Adipocyte (in vitro differentiated cells): ENCODE measurements around the gene PHF10.
"Not testable (repeated sequence)": the region's sequence is repeated elsewhere in the genome, so short reads cannot be mapped to it uniquely, and the experiment has no call there.

Experiments used
- DNase-seq: peaks from one replicate; pipeline ENCODE4 v3.0.0-alpha.2; 2015; ENCODE audit warnings: low read depth
- H3K27me3 ChIP-seq: replicated peaks from 2 replicates; pipeline ENCODE4 v1.7.0; 2013; ENCODE audit warnings: mild to moderate bottlenecking, low read length, moderate library complexity; ENCODE audit not compliant: control insufficient read depth, insufficient read depth
- H3K36me3 ChIP-seq: 2 replicates; pipeline ENCODE4 v1.7.0; 2013; ENCODE audit warnings: low read length, mild to moderate bottlenecking, moderate library complexity; ENCODE audit not compliant: control insufficient read depth, insufficient read depth, severe bottlenecking
- H3K4me1 ChIP-seq: 2 replicates; pipeline ENCODE4 v1.7.0; 2013; ENCODE audit warnings: mild to moderate bottlenecking, low read length, moderate library complexity; ENCODE audit not compliant: control insufficient read depth, insufficient read depth
- H3K4me3 ChIP-seq: 2 replicates; pipeline ENCODE4 v1.7.0; 2013; ENCODE audit warnings: mild to moderate bottlenecking, low read length, moderate library complexity
- H3K9ac ChIP-seq: 2 replicates; pipeline ENCODE4 v1.7.0; 2013; ENCODE audit warnings: mild to moderate bottlenecking, low read length, moderate library complexity
- H3K9me3 ChIP-seq: 2 replicates; pipeline ENCODE4 v1.7.0; 2013; ENCODE audit warnings: mild to moderate bottlenecking, low read length, moderate library complexity; ENCODE audit not compliant: control insufficient read depth

PHF10 gene

GRCh38 chr6:169701311-169701953 lies 22.9 kb downstream of the PHF10 start:
- Histone ChIP-seq H3K9ac (peak overlapping the region; percentile 96), H3K4me3 (peak overlapping the region; percentile 91), H3K27me3 (no peaks in the 10 kb centered on the region), H3K4me1 (peaks cover 45% of the 10 kb centered on the region), H3K9me3 (no peaks in the 10 kb centered on the region), H3K36me3 (no peaks in the 10 kb centered on the region)
- no peak for DNase-seq

GRCh38 chr6:169700296-169700695 lies 24.0 kb downstream of the PHF10 start:
- Histone ChIP-seq H3K4me1 (peaks cover 39% of the 10 kb centered on the region), H3K9ac (peak overlapping the region; percentile 96), H3K4me3 (peak overlapping the region; percentile 91), H3K36me3 (no peaks in the 10 kb centered on the region), H3K9me3 (no peaks in the 10 kb centered on the region), H3K27me3 (no peaks in the 10 kb centered on the region)
- no peak for DNase-seq

GRCh38 chr6:169697115-169697514 lies 27.2 kb downstream of the PHF10 start:
- H3K36me3 ChIP-seq, H3K9me3 ChIP-seq, H3K9ac ChIP-seq, H3K27me3 ChIP-seq, H3K4me3 ChIP-seq: not testable (repeated sequence)
- peak; percentile 33 for DNase-seq
- H3K4me1 ChIP-seq, result peaks cover 13% of the 10 kb centered on the region

DNA sequence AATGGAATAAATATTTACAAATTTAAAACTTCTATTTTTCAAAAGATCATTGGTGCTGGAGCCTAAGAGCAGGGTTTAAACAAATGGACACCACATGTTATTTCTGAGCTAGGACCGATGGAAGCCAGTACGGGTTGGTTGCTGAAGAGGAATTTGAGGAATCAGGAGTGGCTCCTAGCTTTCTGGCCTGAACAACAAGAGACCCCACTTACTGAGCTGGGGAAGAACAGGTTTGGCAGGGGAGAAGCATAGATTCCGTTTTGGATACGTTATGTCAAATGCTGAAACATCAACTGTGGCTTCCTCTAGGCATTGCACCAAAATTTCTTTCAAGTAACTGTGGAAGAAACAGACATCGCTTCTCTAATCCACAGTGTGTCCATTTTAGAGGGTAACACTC lies 29.2 kb downstream of the PHF10 start:
- H3K9ac ChIP-seq, result no peak overlapping the region
- no peaks in the 10 kb centered on the region for H3K27me3 ChIP-seq
- H3K4me1 ChIP-seq, result peaks cover 2% of the 10 kb centered on the region
- no peak for DNase-seq
- H3K4me3 ChIP-seq, result no peak overlapping the region
- H3K36me3 ChIP-seq, result no peaks in the 10 kb centered on the region
- H3K9me3 ChIP-seq, result no peaks in the 10 kb centered on the region

GRCh38 chr6:169692516-169692915 lies 31.8 kb downstream of the PHF10 start:
- H3K9me3 ChIP-seq, result no peaks in the 10 kb centered on the region
- DNase-seq, result no peak
- H3K36me3 ChIP-seq, result peaks cover 4% of the 10 kb centered on the region
- peaks cover 6% of the 10 kb centered on the region for H3K4me1 ChIP-seq
- H3K9ac ChIP-seq, result no peak overlapping the region
- H3K27me3 ChIP-seq, result no peaks in the 10 kb centered on the region
- H3K4me3 ChIP-seq, result no peak overlapping the region

DNA sequence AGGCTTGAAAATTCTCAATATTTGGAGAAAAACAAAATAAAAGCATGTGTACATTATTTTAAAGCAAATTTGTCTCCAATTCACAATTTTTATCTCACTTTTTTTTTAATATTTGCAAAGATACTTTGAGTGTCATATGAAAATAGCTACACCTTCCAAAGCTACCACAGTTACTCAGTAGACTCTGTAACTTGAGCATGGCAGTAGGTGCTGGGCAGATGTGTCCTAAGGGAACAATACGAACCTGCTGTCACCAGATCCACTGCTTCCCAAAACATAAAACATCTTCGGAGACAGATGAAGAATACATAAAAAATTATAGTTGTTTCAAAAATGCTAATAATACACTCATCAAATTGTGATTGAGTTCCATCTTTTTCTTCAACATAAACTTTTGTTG lies 33.0 kb downstream of the PHF10 start:
- H3K4me3 ChIP-seq, result no peak overlapping the region
- peaks cover 13% of the 10 kb centered on the region for H3K36me3 ChIP-seq
- H3K4me1 ChIP-seq, result peaks cover 6% of the 10 kb centered on the region
- DNase-seq, result no peak
- no peak overlapping the region for H3K9ac ChIP-seq
- H3K27me3 ChIP-seq, result no peaks in the 10 kb centered on the region
- peaks cover 5% of the 10 kb centered on the region for H3K9me3 ChIP-seq

DNA sequence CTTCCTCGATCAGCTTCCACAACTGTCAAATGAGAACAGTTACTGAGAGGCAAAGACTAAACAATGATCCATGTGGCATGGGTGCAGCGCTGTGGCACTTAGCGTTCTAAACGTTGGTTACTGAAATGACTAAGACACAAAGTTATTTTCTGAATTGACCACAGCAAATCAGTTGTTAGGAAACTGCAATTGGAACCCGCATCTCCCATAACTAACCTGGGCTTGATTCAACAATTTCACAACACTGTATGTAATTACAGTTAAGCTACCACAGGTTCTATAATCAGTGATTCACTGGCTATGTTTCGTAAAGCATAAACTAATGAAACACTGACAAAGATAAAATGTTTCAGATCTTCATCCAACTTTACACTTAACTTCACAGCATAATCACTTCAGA lies 35.0 kb downstream of the PHF10 start:
- Histone ChIP-seq H3K4me3 (no peak overlapping the region), H3K36me3 (peaks cover 19% of the 10 kb centered on the region), H3K4me1 (peaks cover 6% of the 10 kb centered on the region), H3K9me3 (peaks cover 20% of the 10 kb centered on the region), H3K9ac (no peak overlapping the region), H3K27me3 (no peaks in the 10 kb centered on the region)
- no peak for DNase-seq

- H3K4me1 ChIP-seq, result peaks cover 6% of the 10 kb centered on the region
- no peak for DNase-seq
- H3K27me3 ChIP-seq, result no peaks in the 10 kb centered on the region
- H3K36me3 ChIP-seq, result peaks cover 19% of the 10 kb centered on the region
- peaks cover 23% of the 10 kb centered on the region for H3K9me3 ChIP-seq
- no peak overlapping the region for H3K4me3 ChIP-seq
- H3K9ac ChIP-seq, result no peak overlapping the region
These were observed 38.4 kb downstream of the PHF10 start for GRCh38 chr6:169685860-169686259.

DNA sequence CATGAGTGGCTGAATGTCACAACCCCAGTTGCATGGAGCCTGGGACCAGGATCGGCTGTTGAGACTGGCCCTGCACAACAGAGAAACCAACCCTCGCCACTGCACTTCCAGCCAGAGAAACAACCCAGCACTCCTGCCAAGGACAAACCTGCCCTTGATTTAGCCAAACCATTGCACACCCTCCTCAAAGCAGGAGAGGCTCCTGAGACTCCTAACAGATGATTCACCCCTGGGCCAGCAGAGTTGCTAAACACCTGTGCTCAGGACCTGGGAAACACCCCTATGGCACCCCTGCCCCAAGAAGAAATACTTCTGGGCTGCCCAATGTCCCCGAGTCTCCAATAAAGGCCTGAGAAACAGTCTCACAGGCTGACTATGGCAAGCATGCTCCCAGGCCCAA lies 40.2 kb downstream of the PHF10 start:
- no peak for DNase-seq
- H3K4me1 ChIP-seq, result peaks cover 1% of the 10 kb centered on the region
- H3K36me3 ChIP-seq, result peaks cover 24% of the 10 kb centered on the region
- peaks cover 25% of the 10 kb centered on the region for H3K9me3 ChIP-seq
- no peak overlapping the region for H3K4me3 ChIP-seq
- H3K9ac ChIP-seq, result no peak overlapping the region
- H3K27me3 ChIP-seq, result no peaks in the 10 kb centered on the region

DNA sequence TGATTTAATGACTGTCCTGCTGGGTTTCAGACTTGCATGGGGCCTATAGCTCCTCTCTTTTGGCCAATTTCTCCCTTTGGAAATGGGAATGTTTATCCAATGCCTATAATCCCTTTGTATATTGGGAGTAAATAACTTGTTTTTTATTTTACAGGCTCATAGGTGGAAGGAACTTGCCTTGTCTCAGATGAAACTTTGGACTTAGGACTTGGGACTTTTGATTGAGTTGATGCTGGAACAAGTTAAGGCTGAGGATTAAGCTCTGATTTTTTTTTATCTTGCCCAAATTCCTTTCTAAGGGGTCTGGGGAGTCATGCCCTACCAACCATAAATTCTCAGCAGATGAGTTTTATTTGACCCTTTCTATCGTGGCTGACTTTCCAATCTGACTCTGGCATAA lies 46.0 kb downstream of the PHF10 start:
- Histone ChIP-seq H3K9me3 (peaks cover 6% of the 10 kb centered on the region), H3K4me3 (no peak overlapping the region), H3K4me1 (no peaks in the 10 kb centered on the region), H3K9ac (no peak overlapping the region), H3K27me3 (no peaks in the 10 kb centered on the region), H3K36me3 (peaks cover 5% of the 10 kb centered on the region)
- DNase-seq, result no peak

DNA sequence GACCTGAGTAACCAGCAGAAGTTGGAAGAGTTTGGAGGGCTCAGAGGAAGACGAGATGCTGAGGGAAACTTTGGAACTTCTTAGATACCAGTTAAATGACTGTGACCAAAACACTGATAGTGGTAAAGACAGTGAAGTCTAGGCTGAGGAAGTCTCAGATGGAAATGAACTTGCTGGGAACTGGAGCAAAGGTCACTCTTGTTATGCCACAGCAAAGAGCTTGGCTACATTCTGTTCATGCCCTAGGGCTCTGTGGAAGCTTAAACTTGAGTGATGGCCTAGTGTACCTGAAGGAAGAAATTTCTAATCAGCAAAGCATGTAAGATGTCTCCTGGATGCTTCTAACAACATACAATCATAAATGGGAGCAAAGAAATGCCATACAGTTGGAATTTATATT lies 47.2 kb downstream of the PHF10 start:
- peaks cover 6% of the 10 kb centered on the region for H3K9me3 ChIP-seq
- H3K27me3 ChIP-seq, result no peaks in the 10 kb centered on the region
- DNase-seq, result peak; percentile 1
- peaks cover 5% of the 10 kb centered on the region for H3K36me3 ChIP-seq
- no peak overlapping the region for H3K9ac ChIP-seq
- no peaks in the 10 kb centered on the region for H3K4me1 ChIP-seq
- no peak overlapping the region for H3K4me3 ChIP-seq

DNA sequence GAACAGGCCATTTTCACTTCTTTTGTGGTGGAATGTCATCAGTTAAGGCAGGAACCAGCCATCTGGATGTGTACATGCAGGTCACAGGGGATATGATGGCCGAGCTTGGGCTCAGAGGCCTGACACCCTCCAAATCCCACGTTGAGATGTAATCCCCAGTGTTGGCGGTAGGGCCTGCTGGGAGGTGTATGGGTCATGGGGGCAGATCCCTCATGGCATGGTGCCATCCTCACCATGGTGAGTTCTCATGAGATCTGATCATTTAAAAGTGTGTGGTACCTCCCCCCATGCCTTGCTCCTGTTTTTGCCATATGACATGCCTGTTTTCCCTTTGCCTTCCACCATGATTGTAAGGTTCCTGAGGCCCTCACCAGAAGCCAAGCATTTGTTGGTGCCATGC lies 49.3 kb downstream of the PHF10 start:
- H3K27me3 ChIP-seq, result no peaks in the 10 kb centered on the region
- H3K36me3 ChIP-seq, result peaks cover 5% of the 10 kb centered on the region
- H3K4me1 ChIP-seq, result no peaks in the 10 kb centered on the region
- no peaks in the 10 kb centered on the region for H3K9me3 ChIP-seq
- no peak overlapping the region for H3K4me3 ChIP-seq
- no peak overlapping the region for H3K9ac ChIP-seq
- DNase-seq, result no peak
